Panc1 (cell line): Measurements from ENCODE around the gene TERT.

Experiments used
- CTCF ChIP-seq: fragments of 450-650 bp; IDR thresholded peaks from 2 replicates; pipeline ENCODE4 v1.5.1; 2017; ENCODE audit warnings: mild to moderate bottlenecking
- TCF7L2 ChIP-seq: IDR thresholded peaks from 2 replicates; pipeline ENCODE4 v1.6.1; 2011; ENCODE audit warnings: mild to moderate bottlenecking, low read depth, low read length, inconsistent platforms

- TF ChIP-seq CTCF (no peak), TCF7L2 (no peak)
These were observed 88.1 kb downstream of the TERT start for GRCh38 chr5:1206521-1207412.
